Stimulated activated CD8-positive, alpha-beta memory T cell treated with anti-CD3 and anti-CD28 coated beads, Interleukin-15, amount 100 ng/mL, for 4 hours (primary cell): ENCODE data around the gene C16orf92.
"Not testable (repeated sequence)": the region's sequence is repeated elsewhere in the genome, so short reads cannot be mapped to it uniquely, and the experiment has no call there.

Experiments
- DNase-seq, 2 donors: peaks; one replicate each; pipeline ENCODE4 v3.0.0-alpha.2; 2020; ENCODE audit warnings: low read depth in 2 of 2

The C16orf92 gene

DNA sequence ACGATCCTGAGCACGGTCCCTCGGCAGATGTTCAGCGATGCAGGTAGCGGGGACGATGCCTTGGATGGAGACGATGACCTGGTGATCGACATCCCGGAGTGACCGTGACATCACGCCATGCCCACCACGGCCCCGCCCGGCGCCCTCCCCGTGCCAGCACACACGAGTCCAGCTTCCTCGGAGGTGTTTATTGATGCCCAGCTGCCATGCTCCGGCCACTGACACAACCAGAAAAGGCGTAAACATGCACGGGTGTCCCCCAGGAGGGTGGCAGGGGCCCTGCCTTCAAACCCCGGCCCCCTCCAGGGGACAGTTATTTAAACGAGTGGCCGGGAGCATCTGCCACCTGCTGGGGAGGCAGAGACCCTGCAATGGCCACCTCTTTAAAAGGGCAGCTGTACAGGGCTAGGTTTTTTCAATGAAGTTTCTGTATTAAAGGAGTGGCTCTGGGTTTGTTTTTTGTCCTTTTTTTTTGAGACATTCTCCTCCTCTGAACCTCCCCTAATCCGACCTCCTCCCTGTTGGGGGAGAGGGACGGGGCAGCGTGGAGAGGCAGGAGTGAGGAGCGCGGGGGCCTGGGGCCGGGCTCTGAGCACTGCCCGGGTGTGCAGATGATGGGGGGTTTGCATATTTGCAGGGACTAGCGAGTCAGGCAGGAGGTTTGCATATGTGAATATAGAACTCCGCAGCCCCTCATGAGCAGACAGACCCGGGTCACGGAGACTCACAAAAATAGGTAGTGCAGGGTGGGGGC lies 17.5 kb upstream of the C16orf92 start:
- DNase-seq = no peak

DNA sequence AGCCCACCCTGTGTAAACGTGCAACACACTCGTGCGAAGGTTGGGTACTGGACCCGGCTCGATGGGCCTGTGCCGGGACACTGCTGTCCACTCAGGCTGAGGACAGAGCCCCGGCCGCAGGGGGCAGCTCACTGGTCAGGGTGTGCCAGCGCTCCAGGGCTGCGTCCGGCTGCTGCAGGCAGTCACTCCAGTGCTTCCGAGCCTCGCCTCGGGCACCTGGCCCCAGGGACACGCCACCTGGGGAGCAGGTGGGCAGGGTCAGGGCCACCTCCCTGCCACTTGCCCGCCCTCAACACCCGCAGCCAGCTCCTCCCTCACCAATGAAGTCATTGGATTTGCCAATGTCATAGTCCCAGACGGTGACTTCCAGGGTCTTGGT lies 16.9 kb upstream of the C16orf92 start:
- no peak for DNase-seq

DNA sequence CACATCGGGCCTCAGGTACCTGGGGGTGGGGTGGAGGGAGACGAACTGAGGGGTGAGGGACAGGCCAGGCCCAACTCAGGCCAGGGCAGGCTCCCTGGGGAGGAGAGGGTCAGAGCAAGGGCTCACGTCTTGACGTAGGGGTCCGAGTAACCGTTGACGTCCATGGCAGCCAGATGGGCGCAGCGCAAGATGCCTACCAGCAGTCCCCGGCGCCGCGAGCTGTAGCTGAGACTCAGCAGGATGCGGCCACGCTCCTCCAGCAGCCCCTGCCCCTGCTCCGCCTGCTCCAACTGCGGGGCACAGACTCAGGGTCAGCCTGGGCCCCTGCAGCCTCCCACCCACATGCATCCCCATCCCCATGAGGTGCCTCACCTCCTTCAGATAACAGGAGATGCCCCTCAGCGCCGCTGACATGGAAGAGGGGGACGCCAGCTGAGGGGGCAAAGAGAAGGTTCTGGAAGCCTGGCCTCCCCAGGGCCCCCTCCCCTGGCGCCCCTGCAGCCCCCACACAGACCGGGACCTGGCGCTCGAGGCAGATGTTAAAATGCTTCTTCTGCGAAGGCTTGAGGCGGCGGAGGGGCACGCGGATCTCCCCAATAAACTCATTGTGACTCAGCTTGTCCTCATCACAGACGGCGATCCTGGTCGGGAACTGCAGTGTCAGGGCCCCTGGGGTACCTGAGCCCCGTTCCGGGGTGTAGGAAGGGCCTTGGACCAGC lies 16.2 kb upstream of the C16orf92 start:
- no peak for DNase-seq

DNA sequence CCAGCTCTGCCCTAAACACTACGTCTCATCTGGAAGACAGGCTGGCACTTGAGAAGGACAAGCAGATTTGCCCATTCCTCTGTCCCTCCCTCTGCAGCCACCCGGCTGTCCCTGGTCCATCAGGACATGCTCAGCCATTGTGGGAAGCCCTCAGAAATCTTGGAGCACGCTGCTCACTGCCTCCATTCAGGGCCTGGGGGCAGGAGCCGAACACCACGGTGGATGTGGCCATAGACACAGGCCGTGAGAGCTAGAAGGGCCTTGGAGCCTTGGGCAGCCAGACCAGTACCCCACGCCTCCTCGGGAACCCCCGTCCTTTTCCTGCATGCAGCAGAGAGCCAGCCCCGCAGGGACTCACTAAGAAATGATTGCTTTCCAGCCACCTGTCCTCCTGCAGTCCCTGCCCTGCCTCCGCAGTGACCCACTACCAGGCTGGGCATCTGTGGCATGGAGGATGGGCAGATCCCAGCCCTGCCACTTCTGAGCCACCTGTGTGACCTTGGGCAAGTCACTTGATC lies 15.6 kb upstream of the C16orf92 start:
- no peak for DNase-seq

DNA sequence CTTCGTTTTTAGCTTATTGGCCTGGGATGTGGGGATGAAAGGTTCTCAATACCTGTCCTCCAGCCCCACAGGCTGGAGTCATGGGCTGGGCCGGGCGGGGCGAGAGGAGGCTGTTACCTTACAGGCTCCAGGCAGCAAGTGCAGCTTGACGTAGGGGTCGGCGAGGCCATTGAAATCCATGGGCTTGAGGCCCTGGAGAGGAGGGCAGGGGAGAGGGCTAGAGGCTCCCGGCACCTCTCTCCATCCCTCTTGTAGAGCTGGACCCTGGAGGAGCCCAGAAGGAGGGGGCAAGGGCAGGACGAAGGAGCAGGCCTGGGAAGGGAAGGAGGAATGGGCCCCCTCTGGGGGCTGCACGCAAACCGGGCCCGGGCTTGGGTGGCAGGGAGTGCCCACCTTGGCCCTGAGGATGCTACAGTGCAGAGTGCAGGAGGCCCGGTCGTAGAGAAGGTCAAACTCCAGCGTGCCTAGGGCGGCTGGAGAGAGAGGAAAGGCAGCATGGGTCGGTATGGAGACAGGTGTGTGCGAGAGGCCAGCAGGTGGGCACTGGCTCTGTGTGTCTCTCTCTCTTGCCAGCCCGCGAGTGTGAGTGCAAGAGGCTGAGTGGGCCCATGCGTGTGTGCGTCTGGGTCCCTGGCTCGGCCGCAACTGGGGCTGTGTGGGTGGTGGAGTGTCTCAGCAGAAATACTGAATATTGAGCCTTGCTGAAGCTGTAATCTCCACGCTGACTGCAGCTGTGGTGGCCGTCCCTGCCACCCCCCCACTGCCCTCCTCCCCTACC lies 13.7 kb upstream of the C16orf92 start:
- DNase-seq = no peak

DNA sequence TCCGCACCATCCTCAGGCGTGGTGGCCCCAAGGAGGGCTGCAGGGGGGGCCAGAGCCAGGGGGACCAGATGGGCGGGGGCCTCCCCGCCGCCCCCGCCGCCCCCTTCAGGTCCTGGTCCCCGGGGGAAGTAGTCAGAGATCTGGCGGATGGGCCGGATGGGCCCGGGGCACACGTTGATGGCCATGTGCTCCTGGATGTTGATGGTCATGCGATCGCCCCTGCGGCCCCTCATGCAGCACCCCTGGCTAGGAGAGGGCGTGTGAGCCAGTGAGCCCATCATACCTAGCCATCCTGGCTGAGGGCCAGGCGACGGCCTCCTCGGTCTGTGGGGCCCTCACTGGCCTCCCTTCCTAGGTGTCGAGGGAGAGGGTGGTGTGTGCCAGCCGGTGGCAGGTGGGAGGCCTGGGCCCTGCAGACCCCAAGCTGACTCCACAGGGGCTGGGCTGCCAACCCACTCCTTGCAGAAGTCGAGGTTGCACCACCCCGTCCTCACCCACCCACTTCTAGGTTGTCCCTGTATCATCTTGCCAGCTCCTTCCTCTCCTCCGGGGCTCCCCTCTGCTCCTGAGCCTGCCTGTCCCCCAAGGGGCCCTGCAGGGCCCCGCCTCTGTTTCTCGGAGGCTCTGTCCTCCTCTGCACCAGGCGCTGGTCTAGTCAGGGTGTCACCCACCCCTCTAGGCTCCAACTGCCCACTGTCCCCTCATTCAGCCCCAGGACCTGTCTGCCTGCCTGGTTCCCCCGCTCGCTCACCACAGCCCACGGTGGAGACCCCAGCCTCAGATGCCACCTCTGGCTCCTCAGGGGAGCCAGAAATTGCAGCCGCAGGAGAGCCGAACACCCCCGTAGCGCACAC lies 12.8 kb upstream of the C16orf92 start:
- no peak for DNase-seq

DNA sequence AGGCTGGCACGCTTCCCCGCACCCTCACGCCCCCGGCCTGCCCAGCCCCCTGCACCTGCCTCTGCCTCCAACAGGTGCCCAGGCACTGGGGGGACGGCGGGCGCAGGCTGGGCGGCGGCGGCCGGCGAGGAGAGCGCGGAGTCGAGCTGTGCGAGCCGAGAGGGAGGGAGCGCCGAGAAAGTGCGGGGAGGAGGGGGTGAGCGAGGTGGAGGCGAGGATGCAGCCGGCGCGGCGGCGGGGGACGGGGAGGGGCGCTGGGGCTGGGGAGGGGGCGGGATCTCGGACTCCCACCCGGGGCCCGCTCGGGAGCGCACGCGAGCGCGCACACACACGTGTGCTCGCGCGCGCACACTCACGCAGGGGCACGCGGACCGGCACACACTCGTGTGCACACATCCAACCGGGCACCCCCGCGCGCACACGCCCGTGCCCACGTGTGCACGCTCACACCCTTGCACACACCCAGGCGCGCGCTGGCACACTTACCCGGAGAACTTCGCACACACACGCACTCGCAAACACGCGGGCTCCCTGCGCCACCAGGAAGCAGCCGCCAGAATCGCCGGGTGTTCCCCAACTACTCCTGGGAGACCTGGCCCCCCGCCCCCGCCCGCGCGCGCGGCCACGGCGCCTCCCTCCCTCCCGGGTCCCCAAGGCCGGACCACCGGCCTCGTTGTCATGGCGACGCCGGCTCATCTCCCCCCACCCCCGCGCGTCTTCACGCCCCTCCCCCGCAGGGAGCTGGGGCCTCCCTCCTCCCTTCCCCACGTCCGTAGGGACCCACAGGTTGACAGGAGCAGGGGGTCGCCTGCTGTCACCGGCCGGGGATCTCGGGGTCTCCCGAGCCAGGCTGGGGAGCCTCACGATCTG lies 11.9 kb upstream of the C16orf92 start, which contains the start of gene DOC2A:
DOC2A (minus strand) TSS at position 184 of the 870 bp plus-strand sequence. CDS start 805 bp downstream, outside the sequence.
- no peak for DNase-seq

DNA sequence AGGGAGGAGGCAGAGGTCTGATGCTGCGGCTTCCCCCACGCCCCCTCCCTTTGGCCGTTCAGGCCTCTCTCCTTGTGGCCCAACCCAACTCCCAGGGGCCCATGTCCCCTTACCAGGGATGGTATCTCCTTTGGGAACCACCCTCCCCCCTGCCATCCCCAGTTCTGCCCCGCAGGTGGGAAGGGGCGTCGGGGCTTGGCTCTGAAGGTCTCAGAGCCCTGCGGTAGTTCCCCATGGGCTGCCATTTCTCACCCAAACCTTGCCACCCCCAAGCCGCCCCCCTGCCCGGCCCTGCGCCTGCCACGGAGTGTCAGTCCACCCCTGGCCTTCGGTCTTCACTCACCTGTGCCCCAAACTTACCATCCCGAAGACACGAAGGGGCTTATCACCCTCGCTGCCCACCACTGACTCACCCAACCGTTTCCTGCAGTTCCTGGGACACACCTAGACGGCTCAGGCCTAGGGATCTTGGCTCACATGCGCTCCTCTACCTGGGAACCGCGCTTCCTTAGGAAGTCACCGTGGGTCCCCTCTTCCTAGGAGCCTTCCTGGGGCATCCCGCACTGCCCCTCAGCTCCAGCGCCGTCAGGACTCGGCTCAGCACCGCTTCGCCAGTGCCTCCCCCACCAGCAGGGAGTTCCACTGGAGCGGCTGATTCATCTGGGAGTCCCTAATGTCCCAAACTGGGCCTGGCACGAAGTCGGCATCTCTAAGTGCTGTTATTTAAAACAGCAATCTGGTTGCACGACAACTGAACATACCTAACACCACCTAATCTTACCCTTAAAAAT lies 11.1 kb upstream of the C16orf92 start:
- no peak for DNase-seq

DNA sequence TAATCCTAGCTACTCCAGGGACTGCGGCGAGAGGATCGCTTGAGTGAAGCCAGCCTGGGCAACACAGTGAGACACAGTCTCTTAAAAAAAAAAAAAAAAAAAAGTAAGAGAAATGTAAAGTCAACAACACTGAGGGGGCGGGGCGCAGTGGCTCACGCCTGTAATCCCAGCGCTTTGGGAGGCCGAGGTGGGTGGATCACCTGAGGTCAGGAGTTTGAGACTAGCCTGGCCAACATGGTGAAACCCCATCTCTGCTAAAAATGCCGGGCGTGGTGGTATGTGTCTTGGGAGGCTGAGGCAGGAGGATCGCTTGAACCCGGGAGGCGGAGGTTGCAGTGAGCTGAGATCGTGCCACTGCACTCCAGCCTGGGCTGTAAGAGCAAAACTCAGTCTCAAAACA lies 10.4 kb upstream of the C16orf92 start:
- not testable (repeated sequence) for DNase-seq

DNA sequence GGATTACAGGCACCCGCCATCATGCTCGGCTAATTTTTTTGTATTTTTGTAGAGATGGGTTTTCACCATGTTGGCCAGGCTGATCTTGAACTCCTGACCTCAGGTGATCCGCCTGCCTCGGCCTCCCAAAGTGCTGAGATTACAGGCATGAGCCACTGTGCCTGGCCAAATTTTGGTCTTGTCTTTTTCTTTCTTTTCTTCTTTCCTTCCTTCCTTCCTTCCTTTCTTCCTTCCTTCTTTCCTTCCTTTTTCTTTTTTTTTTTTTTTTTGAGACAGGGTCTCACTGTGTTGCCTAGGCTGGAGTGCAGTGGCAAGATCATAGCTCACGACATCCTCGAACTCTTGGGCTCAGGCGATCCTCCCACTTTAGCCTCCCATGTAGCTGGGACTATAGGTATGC lies 7.5 kb upstream of the C16orf92 start:
- not testable (repeated sequence) for DNase-seq

DNA sequence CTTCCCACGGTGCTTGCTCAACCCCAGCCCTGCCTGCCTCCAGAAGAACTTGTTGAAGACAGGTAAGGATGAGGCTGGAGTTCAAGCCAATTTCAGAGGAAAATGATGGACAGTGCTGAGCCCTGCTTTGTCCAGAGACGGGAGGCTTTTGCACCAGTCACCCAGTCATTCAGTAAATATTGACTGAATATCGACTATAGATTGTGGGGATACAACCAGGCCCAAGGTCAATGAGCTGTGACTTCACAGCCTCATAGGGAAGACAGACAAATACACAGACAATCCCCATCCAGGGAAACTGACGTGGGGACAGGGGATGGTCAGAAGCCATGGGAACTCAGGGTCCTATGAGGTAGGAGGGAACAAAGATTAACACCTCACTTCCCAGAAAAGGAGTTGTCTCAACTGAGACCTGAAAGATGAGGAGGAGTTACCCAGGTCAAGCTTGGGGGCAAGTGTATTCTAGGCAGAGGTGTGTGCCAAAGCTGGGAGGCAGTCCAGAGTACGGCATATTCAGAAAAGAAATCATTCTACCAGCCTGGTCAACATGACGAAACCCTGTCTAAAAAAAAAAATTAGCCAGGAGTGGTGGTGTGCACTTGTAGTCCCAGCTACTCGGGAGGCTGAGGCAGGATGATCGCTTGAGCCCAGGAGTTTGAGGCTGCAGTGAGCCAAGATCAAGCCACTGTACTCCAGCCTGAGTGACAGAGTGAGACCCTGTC lies 6.3 kb upstream of the C16orf92 start:
- DNase-seq = no peak

DNA sequence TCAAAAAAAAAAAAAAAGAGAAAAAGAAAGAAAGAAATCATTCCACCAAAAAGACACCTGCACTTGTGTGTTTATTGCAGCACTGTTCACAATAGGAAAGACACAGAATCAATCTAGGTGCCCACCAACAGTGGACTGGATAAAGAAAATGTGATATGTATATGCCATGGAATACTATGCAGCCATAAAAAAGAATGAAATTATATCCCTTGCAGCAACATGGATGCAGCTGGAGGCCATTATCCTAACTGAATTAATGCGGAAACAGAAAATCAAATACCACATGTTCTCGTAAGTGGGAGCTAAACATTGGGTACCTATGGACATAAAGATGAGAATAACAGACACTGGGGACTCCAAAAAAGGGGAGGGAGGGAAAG lies 5.7 kb upstream of the C16orf92 start:
- DNase-seq = no peak

DNA sequence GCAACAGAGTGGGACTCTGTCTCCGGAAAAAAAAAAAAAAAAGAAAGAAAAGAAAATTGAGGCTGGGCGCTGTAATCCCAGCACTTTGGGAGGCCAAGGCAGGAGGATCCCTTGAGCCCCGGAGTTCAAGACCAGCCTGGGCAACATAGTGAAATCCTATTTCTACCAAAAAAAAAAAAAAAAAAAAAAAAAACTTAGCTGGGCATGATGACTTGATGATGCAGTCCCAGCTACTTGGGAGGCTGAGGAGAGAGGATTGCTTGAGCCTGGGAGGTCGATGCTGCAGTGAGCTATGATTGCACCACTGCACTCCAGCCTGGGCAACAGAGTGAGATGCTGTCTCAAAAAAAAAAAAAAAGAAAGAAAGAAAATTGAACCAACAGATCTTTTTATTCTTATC lies 5.1 kb upstream of the C16orf92 start:
- DNase-seq = not testable (repeated sequence)

DNA sequence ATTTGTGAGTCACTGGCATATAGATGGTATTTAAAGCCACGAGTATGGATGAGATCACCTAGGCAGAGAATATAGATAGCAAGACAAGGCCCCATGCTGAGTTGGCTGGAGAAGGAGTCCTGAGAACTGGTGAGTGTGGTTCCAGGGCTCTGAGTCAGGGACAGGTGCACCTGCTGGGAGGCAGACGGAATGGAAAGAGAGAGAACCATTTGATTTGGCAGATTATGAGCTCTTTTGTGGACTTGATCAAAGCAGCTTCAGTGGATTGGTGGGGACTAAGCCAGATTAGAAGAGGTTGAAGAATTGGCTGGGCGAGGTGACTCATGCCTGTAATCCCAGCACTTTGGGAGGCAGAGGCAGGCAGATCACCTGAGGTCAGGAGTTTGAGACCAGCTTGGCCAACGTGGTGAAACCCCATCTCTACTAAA lies 4.3 kb upstream of the C16orf92 start:
- DNase-seq = no peak

DNA sequence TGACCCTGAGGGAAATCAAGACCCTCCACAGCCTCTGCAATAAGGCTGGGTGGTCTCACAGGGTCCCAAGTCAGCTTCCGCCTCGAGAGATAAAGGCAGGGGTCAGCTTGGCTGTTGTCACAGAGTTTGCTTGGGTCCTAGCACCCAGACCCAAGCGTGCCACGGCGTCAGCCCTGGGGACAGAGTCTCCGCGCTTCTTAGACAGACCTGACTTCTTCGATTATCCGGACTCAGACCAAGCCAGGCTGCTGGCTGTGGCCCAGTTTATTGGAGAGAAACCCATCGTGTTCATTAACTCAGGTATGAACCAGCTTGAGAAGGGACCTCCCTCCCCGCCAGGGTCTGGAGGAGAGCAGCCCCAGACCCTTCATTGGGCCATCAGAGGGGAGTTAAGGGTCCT lies 588 bp downstream of the C16orf92 start:
- DNase-seq = no peak

DNA sequence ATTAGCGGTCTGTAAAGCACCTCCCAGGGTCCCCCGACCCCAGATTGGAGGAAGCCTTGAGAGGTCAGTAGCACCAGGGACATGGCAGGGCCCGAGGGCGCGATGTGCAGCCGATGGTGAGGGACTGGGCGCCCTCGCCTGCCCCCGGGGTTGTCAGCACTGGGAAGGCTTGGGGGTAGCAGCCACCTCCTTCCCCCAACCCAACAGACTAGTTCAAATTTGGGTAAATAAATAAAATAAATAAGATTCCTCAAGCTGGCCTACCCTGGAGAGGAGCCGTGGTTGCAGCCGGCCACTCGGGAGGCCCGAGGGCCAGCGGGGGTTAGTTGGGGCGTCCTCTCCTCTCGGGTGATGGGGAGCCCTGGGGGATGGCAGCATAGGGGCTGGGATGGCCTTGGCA lies 1.5 kb downstream of the C16orf92 start:
- DNase-seq = no peak

DNA sequence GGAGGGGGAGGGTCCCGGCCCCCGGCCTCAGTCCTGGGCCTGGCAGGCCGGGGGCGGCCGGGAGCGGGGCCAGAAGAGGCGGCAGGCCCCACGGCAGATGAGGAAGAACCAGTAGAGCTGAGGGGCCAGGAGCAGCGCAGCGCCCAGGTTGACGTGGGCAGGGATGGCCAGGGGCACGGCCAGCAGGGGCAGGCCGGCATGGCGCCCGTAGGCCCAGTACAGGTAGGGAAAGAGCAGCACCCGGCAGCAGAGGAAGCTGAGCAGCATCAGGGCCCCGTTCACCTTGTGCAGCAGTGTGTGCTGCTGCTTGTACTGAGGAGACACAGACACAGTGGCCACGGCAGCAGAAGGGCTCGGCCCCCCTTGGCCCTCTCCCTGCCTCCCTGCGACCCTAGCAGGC lies 2.2 kb downstream of the C16orf92 start:
- no peak for DNase-seq

DNA sequence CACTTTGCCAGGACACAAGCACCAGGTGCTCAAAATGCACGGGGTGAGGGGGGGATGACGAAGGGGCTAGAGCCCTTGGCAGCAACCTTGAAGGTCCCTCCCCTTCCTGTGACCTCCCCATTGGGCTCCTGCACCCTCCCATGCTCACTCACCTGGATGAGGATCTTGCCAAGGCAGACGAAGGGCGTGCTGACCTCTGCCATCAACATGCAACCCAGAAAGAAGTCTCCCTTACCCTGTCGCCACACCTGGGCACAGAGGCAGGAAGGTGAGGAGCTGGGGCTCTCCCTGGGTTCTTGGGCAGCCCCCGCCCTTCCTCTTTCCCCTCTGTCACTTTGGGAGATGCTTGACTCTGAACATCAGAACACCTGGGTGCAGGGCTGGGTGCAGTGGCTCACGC lies 2.6 kb downstream of the C16orf92 start:
- no peak for DNase-seq

DNA sequence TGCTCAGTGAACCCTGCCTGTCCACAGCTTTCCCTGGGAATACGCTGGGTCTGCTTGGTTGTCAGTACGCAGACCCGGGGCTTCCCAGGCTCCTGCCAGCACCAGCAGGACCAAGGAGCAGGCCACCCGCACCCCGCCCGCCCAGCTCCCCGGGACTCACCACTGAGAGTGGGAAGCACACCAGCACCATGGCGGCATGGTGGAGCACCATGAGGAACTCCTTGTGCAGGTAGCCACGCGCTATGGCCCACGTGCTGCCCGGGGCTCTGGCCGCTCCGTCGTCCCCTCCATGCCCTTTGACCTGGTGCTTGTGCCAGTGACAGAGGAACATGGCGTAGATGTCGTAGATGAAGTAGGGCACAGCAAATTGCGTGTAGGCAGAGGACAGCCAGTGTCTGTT lies 3.5 kb downstream of the C16orf92 start:
- DNase-seq = no peak
